ENCODE results near the gene FAM168A. TPM values are rescaled to one million over a fixed set of nuclear protein-coding genes. Genes with fewer than 3 reads are reported as not detected.

Gene FAM168A
- total RNA-seq, 1 donor from 2014 or later: 19.3 TPM

DNA sequence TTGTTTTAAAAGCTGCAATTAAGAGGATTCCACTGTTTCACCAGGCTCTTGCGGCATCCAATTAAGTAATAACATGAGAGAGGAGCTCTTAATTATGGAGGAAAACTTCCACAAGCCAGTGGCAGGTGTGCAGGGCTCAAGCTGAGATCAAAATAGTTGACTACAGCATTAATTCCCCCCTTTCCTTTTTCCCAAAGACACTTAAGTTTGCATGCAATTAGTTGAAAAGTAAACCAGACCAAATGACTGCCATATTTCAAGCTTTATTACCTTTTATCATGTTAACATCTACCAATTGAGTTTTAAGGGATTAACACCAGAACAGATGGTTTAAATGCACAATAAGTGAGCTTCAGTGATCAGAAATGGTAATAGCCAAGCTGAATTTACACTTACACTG is 32.1 kb downstream of the FAM168A start:
- Histone ChIP-seq H3K27ac (no peak overlapping the region), H3K4me1 (peaks cover 3% of the 10 kb centered on the region), H2AFZ (replicated peaks) (no peak overlapping the region), H3K4me2 (no peak overlapping the region), H3F3A (ENCODE audit: low read depth) (no peaks in the 10 kb centered on the region), H3K9me3 (ENCODE audit: low read depth) (no peaks in the 10 kb centered on the region), H3K27me3 (no peaks in the 10 kb centered on the region), H3K9ac (no peak overlapping the region), H3K79me2 (ENCODE audit: low read depth) (peaks cover 84% of the 10 kb centered on the region), H3K36me3 (no peaks in the 10 kb centered on the region), H4K20me1 (ENCODE audit: low read depth) (peaks cover 23% of the 10 kb centered on the region), H3K4me3 (no peak overlapping the region)
- Mint-ChIP-seq H3K4me1 (peaks cover 4% of the 10 kb centered on the region), H3K4me3 (no peak overlapping the region), H3K27me3 (ENCODE audit: insufficient read depth, low read depth) (peaks cover 2% of the 10 kb centered on the region), H3K9me3 (no peaks in the 10 kb centered on the region), H3K36me3 (peaks cover 11% of the 10 kb centered on the region), H3K27ac (no peak overlapping the region)
- TF ChIP-seq, protein P1, sequence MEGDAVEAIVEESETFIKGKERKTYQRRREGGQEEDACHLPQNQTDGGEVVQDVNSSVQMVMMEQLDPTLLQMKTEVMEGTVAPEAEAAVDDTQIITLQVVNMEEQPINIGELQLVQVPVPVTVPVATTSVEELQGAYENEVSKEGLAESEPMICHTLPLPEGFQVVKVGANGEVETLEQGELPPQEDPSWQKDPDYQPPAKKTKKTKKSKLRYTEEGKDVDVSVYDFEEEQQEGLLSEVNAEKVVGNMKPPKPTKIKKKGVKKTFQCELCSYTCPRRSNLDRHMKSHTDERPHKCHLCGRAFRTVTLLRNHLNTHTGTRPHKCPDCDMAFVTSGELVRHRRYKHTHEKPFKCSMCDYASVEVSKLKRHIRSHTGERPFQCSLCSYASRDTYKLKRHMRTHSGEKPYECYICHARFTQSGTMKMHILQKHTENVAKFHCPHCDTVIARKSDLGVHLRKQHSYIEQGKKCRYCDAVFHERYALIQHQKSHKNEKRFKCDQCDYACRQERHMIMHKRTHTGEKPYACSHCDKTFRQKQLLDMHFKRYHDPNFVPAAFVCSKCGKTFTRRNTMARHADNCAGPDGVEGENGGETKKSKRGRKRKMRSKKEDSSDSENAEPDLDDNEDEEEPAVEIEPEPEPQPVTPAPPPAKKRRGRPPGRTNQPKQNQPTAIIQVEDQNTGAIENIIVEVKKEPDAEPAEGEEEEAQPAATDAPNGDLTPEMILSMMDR (IDR thresholded peaks at IDR 0.05): no peak
- TF ChIP-seq EZH2 (IDR thresholded peaks at IDR 0.05) (no peak), EZH2phosphoT487 (IDR thresholded peaks at IDR 0.05) (no peak)
- no peak for DNase-seq (ENCODE audit: low spot score)

DNA sequence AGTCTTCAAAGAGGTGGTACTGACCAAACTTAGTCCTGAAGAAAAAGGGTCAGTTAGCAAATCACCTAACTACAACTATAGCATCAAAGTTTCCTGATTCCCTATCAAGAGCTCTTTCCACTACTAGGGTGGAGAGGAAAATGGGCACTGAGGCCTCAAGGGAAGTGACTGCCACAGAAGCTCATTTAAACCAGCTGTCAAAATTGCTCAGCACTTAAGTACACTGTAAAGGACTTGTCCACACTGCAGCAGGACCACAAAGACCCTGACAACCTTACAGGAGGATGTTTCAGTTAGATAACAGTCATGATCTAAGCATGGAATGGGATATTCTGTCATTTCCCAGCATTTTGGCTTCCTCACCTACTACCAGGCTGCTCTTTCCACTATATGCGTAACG is 33.0 kb downstream of the FAM168A start:
- TF ChIP-seq EZH2phosphoT487 (IDR thresholded peaks at IDR 0.05) (no peak), EZH2 (IDR thresholded peaks at IDR 0.05) (no peak)
- TF ChIP-seq, protein P1 (IDR thresholded peaks at IDR 0.05): no peak
- Histone ChIP-seq H3K4me3 (no peak overlapping the region), H3F3A (ENCODE audit: low read depth) (no peaks in the 10 kb centered on the region), H3K9me3 (ENCODE audit: low read depth) (no peaks in the 10 kb centered on the region), H3K79me2 (ENCODE audit: low read depth) (peaks cover 87% of the 10 kb centered on the region), H3K4me2 (no peak overlapping the region), H3K9ac (no peak overlapping the region), H2AFZ (replicated peaks) (no peak overlapping the region), H3K36me3 (no peaks in the 10 kb centered on the region), H3K27me3 (no peaks in the 10 kb centered on the region), H4K20me1 (ENCODE audit: low read depth) (peaks cover 23% of the 10 kb centered on the region), H3K4me1 (peaks cover 3% of the 10 kb centered on the region), H3K27ac (no peak overlapping the region)
- Mint-ChIP-seq H3K4me1 (peaks cover 4% of the 10 kb centered on the region), H3K27me3 (ENCODE audit: insufficient read depth, low read depth) (peaks cover 2% of the 10 kb centered on the region), H3K4me3 (no peak overlapping the region), H3K9me3 (no peaks in the 10 kb centered on the region), H3K36me3 (peaks cover 11% of the 10 kb centered on the region), H3K27ac (no peak overlapping the region)
- DNase-seq (ENCODE audit: low spot score): no peak

DNA sequence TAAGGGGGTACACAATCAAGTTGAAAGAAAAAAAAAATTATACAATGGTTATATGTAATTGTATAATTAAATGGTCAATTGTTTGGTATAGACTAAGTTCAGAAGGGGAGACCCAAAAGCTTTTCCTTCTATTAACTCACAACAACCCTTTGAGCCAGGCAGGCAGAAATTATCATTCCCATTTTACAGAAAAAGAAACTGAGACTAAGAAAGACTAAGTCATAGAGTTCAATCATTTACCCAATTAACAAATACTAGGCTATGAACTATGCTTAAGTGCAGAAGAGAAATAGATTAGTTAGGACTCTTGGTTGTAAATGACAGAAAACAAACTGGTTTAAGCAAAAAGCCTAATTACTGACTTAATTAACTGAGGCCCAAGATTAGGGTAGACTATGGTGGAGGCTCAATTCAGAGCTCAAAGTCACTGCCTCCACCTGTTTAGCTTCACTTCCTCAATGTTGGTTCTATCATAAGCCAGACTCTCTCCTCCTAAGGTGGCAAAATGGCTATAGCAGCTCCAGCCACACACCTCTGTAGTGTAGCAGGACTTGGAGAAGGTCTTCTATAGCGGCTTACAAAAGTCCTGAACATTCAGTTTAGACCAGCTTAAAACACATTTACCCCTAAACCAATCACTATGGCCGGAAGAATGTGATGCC is 34.2 kb downstream of the FAM168A start:
- Histone ChIP-seq H3K79me2 (ENCODE audit: low read depth) (peaks cover 86% of the 10 kb centered on the region), H3K4me3 (no peak overlapping the region), H3K4me1 (peaks cover 3% of the 10 kb centered on the region), H3F3A (ENCODE audit: low read depth) (no peaks in the 10 kb centered on the region), H2AFZ (replicated peaks) (no peak overlapping the region), H3K27ac (no peak overlapping the region), H4K20me1 (ENCODE audit: low read depth) (peaks cover 23% of the 10 kb centered on the region), H3K4me2 (no peak overlapping the region), H3K9me3 (ENCODE audit: low read depth) (no peaks in the 10 kb centered on the region), H3K9ac (no peak overlapping the region), H3K36me3 (no peaks in the 10 kb centered on the region), H3K27me3 (no peaks in the 10 kb centered on the region)
- peaks cover 4% of the 10 kb centered on the region for H3K4me1 Mint-ChIP-seq
- H3K36me3 Mint-ChIP-seq: peaks cover 12% of the 10 kb centered on the region
- H3K9me3 Mint-ChIP-seq: no peaks in the 10 kb centered on the region
- DNase-seq (ENCODE audit: low spot score): no peak
- H3K4me3 Mint-ChIP-seq: no peak overlapping the region
- TF ChIP-seq EZH2 (IDR thresholded peaks at IDR 0.05) (no peak), EZH2phosphoT487 (IDR thresholded peaks at IDR 0.05) (no peak)
- TF ChIP-seq, protein P1 (IDR thresholded peaks at IDR 0.05): no peak
- H3K27ac Mint-ChIP-seq: no peak overlapping the region
- peaks cover 2% of the 10 kb centered on the region for H3K27me3 Mint-ChIP-seq (ENCODE audit: insufficient read depth, low read depth)
